ENCODE results near the gene RAB19. TPM values are rescaled to one million over a fixed set of nuclear protein-coding genes. Genes with fewer than 3 reads are reported as not detected.

Gene RAB19
- total and polyA plus RNA-seq, 2 of the 13 experiments (the other 11 are each of a cell fraction or from before 2014, with no cell fraction given) = 0.31 TPM; not detected in 1

DNA sequence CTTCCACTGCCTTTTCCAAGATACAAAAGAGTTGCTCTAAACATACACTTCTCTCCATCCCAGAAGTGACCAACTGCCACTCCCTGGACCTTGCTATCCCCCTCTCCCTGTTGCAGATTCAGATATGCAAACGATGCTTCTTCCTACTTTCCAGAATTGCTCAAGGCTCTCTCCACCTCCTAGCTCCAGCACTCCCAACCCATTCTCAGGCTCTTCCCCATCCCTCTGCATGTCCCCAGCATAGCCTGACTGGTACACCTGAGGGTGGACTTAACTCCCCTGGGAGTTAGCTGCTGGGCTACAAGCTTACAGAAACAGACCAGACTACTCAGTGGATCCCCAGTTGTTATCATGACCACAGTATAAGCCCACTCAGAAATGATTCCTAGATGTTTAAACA, 47.9 kb downstream of the RAB19 start:
- Histone ChIP-seq H3K36me3 (replicated peaks in 1 of 2; ENCODE audit: control insufficient read depth in 1 of 2, insufficient read depth in 2 of 2, low read length in 2 of 2) (peaks cover 6 to 32% of the 10 kb centered on the region in 2 experiments), H3K27me3 (ENCODE audit: control insufficient read depth in 1 of 2, insufficient read depth in 2 of 2, low read length in 2 of 2) (no peaks in the 10 kb centered on the region), H3K9ac (ENCODE audit: insufficient read depth, low read depth, low read length) (no peak overlapping the region), H3K4me2 (ENCODE audit: low read depth, low read length) (no peak overlapping the region), H3K4me3 (replicated peaks in 1 of 3; ENCODE audit: insufficient read depth in 1 of 3, low read depth in 2 of 3, low read length in 3 of 3) (no peak overlapping the region), H3K27ac (ENCODE audit: extremely low read length, insufficient read depth, low read length) (no peak overlapping the region), H3K9me3 (ENCODE audit: low read length) (no peaks in the 10 kb centered on the region), H4K20me1 (ENCODE audit: insufficient read depth, low read length) (no peaks in the 10 kb centered on the region; the same call in 1 of the 2 replicates), H2AFZ (ENCODE audit: low read length) (no peak overlapping the region), H3K4me1 (ENCODE audit: insufficient read depth, low read length) (peaks cover 5% of the 10 kb centered on the region), H3K79me2 (ENCODE audit: insufficient read depth, low read length) (no peaks in the 10 kb centered on the region)
- CTCF ChIA-PET (ENCODE audit: low intra/inter-chr PET ratio, low total read pairs) = no interaction called here
- no peak for DNase-seq (ENCODE audit: low spot score)
- no peak for FAIRE-seq
- in situ Hi-C loops (cut with HindIII; ENCODE audit: extremely low pct_ligation_motif_present, low pct_unique_long_range_greater_than_20kb) (no loop called here), intact Hi-C loops (cut with micrococcal nuclease; ENCODE audit: unreplicated experiment) (no loop called here)
- POLR2A ChIA-PET = no interaction called here
- ATAC-seq = peak; percentile 27
- WGBS (ENCODE audit: low lambda C conversion rate) = 89% methylated on average over 1 of the region's 1 CpG
- BruUV-seq (replicated peaks) = no TSS peak
- TF ChIP-seq, protein P1, sequence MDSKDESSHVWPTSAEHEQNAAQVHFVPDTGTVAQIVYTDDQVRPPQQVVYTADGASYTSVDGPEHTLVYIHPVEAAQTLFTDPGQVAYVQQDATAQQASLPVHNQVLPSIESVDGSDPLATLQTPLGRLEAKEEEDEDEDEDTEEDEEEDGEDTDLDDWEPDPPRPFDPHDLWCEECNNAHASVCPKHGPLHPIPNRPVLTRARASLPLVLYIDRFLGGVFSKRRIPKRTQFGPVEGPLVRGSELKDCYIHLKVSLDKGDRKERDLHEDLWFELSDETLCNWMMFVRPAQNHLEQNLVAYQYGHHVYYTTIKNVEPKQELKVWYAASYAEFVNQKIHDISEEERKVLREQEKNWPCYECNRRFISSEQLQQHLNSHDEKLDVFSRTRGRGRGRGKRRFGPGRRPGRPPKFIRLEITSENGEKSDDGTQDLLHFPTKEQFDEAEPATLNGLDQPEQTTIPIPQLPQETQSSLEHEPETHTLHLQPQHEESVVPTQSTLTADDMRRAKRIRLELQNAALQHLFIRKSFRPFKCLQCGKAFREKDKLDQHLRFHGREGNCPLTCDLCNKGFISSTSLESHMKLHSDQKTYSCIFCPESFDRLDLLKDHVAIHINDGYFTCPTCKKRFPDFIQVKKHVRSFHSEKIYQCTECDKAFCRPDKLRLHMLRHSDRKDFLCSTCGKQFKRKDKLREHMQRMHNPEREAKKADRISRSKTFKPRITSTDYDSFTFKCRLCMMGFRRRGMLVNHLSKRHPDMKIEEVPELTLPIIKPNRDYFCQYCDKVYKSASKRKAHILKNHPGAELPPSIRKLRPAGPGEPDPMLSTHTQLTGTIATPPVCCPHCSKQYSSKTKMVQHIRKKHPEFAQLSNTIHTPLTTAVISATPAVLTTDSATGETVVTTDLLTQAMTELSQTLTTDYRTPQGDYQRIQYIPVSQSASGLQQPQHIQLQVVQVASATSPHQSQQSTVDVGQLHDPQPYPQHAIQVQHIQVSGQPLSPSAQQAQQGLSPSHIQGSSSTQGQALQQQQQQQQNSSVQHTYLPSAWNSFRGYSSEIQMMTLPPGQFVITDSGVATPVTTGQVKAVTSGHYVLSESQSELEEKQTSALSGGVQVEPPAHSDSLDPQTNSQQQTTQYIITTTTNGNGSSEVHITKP (CRISPR knock-in tag; IDR thresholded peaks at IDR 0.05; ENCODE audit: low read depth) = no peak
- TF ChIP-seq, protein P2, sequence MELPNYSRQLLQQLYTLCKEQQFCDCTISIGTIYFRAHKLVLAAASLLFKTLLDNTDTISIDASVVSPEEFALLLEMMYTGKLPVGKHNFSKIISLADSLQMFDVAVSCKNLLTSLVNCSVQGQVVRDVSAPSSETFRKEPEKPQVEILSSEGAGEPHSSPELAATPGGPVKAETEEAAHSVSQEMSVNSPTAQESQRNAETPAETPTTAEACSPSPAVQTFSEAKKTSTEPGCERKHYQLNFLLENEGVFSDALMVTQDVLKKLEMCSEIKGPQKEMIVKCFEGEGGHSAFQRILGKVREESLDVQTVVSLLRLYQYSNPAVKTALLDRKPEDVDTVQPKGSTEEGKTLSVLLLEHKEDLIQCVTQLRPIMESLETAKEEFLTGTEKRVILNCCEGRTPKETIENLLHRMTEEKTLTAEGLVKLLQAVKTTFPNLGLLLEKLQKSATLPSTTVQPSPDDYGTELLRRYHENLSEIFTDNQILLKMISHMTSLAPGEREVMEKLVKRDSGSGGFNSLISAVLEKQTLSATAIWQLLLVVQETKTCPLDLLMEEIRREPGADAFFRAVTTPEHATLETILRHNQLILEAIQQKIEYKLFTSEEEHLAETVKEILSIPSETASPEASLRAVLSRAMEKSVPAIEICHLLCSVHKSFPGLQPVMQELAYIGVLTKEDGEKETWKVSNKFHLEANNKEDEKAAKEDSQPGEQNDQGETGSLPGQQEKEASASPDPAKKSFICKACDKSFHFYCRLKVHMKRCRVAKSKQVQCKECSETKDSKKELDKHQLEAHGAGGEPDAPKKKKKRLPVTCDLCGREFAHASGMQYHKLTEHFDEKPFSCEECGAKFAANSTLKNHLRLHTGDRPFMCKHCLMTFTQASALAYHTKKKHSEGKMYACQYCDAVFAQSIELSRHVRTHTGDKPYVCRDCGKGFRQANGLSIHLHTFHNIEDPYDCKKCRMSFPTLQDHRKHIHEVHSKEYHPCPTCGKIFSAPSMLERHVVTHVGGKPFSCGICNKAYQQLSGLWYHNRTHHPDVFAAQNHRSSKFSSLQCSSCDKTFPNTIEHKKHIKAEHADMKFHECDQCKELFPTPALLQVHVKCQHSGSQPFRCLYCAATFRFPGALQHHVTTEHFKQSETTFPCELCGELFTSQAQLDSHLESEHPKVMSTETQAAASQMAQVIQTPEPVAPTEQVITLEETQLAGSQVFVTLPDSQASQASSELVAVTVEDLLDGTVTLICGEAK (IDR thresholded peaks at IDR 0.05) = no peak
- TF ChIP-seq, protein P2 (CRISPR knock-in tag; IDR thresholded peaks at IDR 0.05) = no peak
- TF ChIP-seq, protein P3, sequence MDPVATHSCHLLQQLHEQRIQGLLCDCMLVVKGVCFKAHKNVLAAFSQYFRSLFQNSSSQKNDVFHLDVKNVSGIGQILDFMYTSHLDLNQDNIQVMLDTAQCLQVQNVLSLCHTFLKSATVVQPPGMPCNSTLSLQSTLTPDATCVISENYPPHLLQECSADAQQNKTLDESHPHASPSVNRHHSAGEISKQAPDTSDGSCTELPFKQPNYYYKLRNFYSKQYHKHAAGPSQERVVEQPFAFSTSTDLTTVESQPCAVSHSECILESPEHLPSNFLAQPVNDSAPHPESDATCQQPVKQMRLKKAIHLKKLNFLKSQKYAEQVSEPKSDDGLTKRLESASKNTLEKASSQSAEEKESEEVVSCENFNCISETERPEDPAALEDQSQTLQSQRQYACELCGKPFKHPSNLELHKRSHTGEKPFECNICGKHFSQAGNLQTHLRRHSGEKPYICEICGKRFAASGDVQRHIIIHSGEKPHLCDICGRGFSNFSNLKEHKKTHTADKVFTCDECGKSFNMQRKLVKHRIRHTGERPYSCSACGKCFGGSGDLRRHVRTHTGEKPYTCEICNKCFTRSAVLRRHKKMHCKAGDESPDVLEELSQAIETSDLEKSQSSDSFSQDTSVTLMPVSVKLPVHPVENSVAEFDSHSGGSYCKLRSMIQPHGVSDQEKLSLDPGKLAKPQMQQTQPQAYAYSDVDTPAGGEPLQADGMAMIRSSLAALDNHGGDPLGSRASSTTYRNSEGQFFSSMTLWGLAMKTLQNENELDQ (CRISPR knock-in tag; IDR thresholded peaks at IDR 0.05; ENCODE audit: borderline replicate concordance) = no peak
- TF ChIP-seq, protein P4, sequence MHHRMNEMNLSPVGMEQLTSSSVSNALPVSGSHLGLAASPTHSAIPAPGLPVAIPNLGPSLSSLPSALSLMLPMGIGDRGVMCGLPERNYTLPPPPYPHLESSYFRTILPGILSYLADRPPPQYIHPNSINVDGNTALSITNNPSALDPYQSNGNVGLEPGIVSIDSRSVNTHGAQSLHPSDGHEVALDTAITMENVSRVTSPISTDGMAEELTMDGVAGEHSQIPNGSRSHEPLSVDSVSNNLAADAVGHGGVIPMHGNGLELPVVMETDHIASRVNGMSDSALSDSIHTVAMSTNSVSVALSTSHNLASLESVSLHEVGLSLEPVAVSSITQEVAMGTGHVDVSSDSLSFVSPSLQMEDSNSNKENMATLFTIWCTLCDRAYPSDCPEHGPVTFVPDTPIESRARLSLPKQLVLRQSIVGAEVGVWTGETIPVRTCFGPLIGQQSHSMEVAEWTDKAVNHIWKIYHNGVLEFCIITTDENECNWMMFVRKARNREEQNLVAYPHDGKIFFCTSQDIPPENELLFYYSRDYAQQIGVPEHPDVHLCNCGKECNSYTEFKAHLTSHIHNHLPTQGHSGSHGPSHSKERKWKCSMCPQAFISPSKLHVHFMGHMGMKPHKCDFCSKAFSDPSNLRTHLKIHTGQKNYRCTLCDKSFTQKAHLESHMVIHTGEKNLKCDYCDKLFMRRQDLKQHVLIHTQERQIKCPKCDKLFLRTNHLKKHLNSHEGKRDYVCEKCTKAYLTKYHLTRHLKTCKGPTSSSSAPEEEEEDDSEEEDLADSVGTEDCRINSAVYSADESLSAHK (CRISPR knock-in tag; IDR thresholded peaks at IDR 0.05; ENCODE audit: borderline replicate concordance) = no peak
- TF ChIP-seq ZNF607 (CRISPR knock-in tag; IDR thresholded peaks at IDR 0.05; ENCODE audit: borderline replicate concordance) = no peak

All from HepG2 (cell line).